ENCODE measurements around the gene TCTN1. TPM values are rescaled to one million over a fixed set of nuclear protein-coding genes. Genes with fewer than 3 reads are reported as not detected.

Gene TCTN1
- total and polyA plus RNA-seq, 9 of the 15 experiments (the other 6 are each of a cell fraction or from before 2014, with no cell fraction given), result 0.32 to 12.5 (median 4.0) TPM

DNA sequence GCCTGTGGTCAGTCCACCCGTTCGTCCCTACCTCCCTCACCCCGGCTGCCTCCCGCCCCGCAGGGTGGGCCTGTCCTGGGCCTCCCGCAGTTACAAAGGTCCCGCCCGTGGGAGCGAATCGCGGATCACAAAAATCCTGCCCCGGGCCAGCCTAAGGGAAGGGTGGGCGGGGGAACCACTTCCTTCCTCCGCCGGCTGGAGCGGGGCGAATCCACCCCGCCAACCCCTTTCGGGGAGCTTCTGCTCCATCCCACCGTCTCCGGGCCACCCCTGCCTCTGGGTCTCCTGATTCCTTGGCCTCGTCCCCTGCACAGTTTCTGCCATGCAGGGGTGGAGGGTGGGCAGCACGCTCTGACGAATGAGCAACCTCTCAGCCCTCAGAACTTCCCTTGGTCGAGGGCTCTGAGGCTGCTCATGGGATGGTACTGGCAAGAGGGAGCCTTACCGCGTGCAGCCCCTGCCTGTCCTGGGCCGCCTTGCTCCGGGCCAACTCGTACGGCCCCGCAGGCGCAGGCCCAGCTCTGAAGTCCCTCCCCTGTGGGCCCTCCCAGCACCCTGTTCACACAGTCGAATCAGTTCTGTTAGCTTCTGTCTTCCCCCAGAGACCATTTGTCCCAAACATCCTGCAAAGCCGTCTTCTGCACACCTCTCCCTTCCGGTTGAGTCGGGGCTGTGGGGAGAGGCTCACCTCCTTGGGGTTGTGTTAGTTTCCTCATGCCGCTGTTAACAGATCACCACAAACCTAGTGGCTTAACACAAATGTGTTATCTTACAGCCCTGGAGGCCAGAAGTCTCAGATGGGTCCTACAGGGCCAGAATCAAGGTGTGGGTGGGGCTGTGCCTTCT lies 75.6 kb downstream of the TCTN1 start (continued):
- TF ChIP-seq GABPB1 (CRISPR knock-in tag; IDR thresholded peaks at IDR 0.05), result 0 out of 2 replicates have a peak, but pooled peaks have one; percentile 6
- TF ChIP-seq ZBTB33 (CRISPR knock-in tag; IDR thresholded peaks at IDR 0.05), result peak; percentile 47; the same call in 1 of the 2 replicates
- peak; percentile 49 for TF ChIP-seq MGA (IDR thresholded peaks at IDR 0.05)
- TF ChIP-seq E2F6 (IDR thresholded peaks at IDR 0.05; ENCODE audit: borderline replicate concordance in 1 of 2, extremely low read depth in 1 of 2, insufficient read depth in 1 of 2, insufficient read length in 1 of 2, low read depth in 1 of 2, low read length in 1 of 2, poor library complexity in 1 of 2, severe bottlenecking in 1 of 2), result peak in 1 of 2 experiments; percentile 46
- no peak for TF ChIP-seq HDAC6 (IDR thresholded peaks at IDR 0.05; ENCODE audit: low read depth, low read length)
- 0 out of 2 replicates have a peak, but pooled peaks have one; percentile 37 for TF ChIP-seq ZNF121 (CRISPR knock-in tag; conservative IDR thresholded peaks at IDR 0.05)
- TF ChIP-seq CTBP1 (IDR thresholded peaks at IDR 0.05; ENCODE audit: borderline replicate concordance), result peak; percentile 25; the same call in 1 of the 2 replicates
- TF ChIP-seq HMBOX1 (IDR thresholded peaks at IDR 0.05), result peak; percentile 98
- peak; percentile 25; the same call in 1 of the 2 replicates for TF ChIP-seq TCF7 (IDR thresholded peaks at IDR 0.05; ENCODE audit: borderline replicate concordance)
- TF ChIP-seq CAMTA2 (CRISPR knock-in tag; conservative IDR thresholded peaks at IDR 0.05), result no peak
